HG03521 (cell line): Measurements from ENCODE around the gene HECTD1.
"Not testable (repeated sequence)": the region's sequence is repeated elsewhere in the genome, so short reads cannot be mapped to it uniquely, and the experiment has no call there.

ENCODE experiments used
- ATAC-seq: cut with Tn5 transposase; IDR thresholded peaks from one replicate; pipeline ENCODE4 v1.9.1; 2021; ENCODE audit warnings: mild to moderate bottlenecking, moderate library complexity; ENCODE audit not compliant: unreplicated experiment

Gene HECTD1

GRCh38 chr14:31096255-31096654 is 111.3 kb downstream of the HECTD1 start:
- no peak for ATAC-seq

DNA sequence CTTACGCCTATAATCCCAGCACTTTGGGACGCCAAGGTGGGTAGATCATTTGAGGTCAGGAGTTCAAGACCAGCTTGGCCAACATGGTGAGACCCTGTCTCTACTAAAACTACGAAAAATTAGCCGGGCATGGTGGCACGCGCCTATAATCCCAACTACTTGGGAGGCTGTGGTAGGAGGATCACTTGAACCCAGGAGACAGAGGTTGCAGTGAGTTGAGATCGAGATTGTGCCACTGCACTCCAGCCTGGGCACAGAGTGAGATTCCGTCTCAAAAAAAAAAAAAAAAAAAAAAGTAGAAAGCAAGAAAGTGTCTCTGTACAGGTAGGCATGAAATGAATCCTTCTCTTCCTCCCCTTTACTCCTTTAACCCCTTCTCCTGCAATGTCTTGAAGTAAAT is 111.8 kb downstream of the HECTD1 start:
- ATAC-seq: not testable (repeated sequence)

DNA sequence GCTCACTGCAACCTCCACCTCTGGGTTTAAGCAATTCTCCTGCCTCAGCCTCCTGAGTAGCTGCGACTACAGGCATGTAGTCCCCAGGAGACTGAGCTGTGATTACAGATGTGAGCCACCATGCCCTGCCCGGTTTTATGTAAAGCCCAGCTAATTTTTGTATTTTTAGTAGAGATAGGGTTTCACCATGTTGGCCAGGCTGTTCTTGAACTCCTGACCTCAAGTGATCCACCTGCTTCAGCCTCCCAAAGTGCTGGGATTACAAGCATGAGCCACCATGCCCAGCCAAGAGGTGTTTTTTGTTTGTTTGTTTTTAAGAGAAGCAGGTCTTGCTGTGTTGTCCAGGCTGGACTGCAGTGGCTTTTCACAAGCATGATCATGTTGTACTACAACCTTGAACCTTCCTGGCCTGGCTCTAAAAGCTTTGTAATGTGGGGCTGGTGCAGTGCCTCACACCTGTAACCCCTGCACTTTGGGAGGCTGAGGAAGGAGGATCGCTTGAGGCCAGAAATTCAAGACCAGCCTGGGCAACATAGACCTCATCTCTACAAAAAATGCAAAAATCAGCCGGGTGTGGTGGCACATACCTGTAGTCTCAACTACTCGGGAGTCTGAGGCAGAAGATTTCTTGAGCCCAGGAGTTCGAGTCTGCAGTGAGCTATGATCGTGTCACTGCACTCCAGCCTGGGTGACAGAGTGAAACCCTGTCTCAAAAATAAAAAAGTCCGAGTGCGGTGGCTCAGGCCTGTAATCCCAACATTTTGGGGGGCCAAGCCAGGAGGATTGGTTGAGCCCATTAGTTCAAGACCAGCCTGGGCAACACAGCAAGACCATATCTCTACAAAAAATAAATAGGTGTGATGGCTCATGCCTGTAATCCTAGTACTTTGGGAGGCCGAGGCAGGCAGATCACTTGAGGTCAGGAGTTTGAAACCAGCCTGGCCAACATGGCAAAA is 113.4 kb downstream of the HECTD1 start:
- ATAC-seq: not testable (repeated sequence)

GRCh38 chr14:31092160-31092708 is 115.4 kb downstream of the HECTD1 start:
- ATAC-seq: no peak

- ATAC-seq: no peak
Observed at GRCh38 chr14:31090883-31091764, 116.5 kb downstream of the HECTD1 start.

DNA sequence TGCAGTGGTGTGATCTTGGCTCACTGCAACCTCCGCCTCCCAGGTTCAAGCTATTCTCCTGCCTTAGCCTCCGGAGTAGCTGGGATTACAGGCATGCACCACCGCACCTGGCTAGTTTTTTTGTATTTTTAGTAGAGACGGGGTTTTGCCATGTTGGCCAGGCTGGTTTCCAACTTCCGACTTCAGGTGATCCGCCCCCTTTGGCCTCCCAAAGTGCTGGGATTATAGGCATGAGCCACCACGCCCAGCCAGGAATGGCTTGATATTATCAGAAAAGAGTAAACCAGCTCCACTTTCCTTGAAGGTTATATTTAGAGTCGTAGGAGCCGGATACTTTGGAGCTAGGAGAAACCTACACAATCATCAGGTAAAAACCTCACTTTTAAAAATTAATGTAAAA is 121.1 kb downstream of the HECTD1 start:
- ATAC-seq: not testable (repeated sequence)

GRCh38 chr14:31085027-31085426 is 122.6 kb downstream of the HECTD1 start:
- ATAC-seq: no peak

- ATAC-seq: no peak
Observed at GRCh38 chr14:31084385-31084784, 123.2 kb downstream of the HECTD1 start.

DNA sequence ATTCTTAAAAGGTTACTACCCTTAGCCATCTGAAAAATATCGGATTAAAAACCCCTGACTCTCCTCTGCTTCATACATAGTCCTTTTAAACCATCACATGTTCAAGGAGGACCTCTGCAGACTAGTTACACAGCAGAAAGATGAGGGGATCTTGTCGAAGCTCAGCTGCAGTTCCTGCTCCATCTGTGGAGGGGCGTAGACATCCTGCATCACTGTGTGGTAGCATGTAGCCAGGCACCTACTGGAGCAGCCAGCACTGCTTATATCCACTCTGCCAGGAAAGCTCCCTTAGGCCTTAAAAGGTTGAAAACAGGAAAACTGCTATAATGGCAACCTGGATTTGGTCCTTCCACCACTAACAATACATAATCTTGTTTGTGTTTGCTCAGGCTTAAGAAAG is 123.8 kb downstream of the HECTD1 start:
- ATAC-seq: no peak

- no peak for ATAC-seq
Observed at GRCh38 chr14:31080484-31080883, 127.1 kb downstream of the HECTD1 start.

GRCh38 chr14:31080056-31080455 is 127.5 kb downstream of the HECTD1 start:
- no peak for ATAC-seq

DNA sequence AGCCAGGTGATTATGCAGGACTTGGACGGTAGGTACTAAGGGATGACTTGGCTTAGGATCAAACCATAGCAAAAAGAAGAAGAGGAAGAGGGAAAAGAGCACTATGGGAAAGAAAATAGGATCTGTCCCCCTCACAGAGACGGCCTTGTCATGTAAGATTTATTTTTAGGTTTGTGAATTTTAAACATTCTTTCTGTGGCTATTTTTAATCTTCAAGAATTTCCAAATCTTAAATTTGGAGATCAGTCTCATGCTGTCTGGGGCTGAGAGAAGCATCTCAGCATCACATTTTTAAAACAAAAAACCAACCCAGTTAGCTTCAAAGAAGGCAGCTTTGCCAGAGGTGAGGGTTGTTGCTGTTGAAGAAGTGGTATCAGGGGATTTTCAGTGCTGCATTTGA is 128.8 kb downstream of the HECTD1 start:
- no peak for ATAC-seq

DNA sequence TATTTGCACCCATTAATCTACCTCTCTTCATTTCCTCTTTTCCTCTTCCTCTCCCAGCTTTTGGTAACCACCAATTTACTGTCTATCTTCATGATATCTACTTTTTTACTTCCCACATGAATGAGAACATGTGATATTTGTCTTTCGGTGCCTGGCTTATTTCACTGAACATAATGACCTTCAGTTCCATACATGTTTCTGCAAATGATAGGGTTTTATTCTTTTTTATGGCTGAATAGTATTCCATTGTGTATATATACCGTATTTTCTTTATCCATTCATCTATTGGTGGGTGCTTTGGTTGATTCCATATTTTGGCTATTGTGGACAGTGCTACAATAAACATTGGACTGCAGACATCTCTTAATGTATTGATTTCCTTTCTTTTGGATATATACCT is 132.4 kb downstream of the HECTD1 start:
- no peak for ATAC-seq

DNA sequence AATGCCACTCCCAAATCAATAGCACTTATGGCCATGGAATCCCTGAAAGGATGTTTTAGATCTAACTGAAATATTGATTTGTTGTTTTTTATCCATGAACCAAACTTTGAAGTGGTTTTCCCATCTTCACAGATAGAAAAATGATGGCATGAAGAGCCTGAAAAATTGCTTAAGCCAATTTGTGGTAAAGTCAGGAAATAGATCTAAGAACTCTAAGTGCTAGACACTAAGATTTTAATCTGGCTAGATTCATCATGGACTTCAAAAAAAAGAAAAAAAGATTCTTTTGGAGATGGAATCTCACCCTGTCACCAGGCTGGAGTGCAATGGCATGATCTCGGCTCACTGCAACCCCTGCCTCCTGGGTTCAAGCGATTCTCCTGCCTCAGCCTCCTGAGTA is 136.4 kb downstream of the HECTD1 start:
- no peak for ATAC-seq

DNA sequence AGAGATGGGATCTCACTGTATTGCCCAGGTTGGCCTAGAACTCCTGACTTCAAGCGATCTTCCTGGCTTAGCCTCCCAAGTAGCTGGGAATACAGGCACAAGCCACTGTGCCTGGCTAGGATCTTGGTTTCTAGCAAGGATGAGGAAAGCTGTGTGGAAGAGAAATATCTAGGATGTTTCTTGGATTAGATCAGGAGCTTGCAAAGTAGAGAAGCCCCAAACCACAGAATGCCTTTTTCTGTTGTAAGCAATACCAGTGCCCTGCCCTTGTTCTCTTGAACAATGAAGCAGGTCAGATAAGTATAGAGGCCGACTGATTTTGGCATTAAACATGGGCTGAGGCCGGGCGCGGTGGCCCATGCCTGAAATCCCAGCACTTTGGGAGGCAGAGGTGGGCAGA is 137.2 kb downstream of the HECTD1 start:
- no peak for ATAC-seq

GRCh38 chr14:31069343-31069742 is 138.2 kb downstream of the HECTD1 start:
- no peak for ATAC-seq

- ATAC-seq: no peak
Observed at GRCh38 chr14:31068235-31068634, 139.4 kb downstream of the HECTD1 start.

GRCh38 chr14:31062908-31063307 is 144.7 kb downstream of the HECTD1 start:
- not testable (repeated sequence) for ATAC-seq

- ATAC-seq: no peak
Observed at GRCh38 chr14:31060253-31060875, 147.2 kb downstream of the HECTD1 start.

GRCh38 chr14:31059152-31059924 is 148.3 kb downstream of the HECTD1 start:
- ATAC-seq: no peak
